Suprapubic skin (tissue), 4 donors: Measurements from ENCODE around the gene COX8A. TPM values are rescaled to one million over a fixed set of nuclear protein-coding genes. Genes with fewer than 3 reads are reported as not detected.

ENCODE experiments used
- DNase-seq, 2 donors: peaks; one replicate each; pipeline ENCODE4 v3.0.0-alpha.2; 2019; ENCODE audit warnings: low spot score in 2 of 2
- H3K27ac ChIP-seq: fragments of 200-600 bp; sonication (generic); one replicate; pipeline ENCODE4 v1.5.1; 2019
- H3K27me3 ChIP-seq: fragments of 200-600 bp; sonication (generic); one replicate; pipeline ENCODE4 v1.5.1; 2019
- H3K36me3 ChIP-seq: fragments of 200-600 bp; sonication (generic); one replicate; pipeline ENCODE4 v1.5.1; 2019
- H3K4me1 ChIP-seq: fragments of 200-600 bp; sonication (generic); one replicate; pipeline ENCODE4 v1.5.1; 2019
- H3K4me3 ChIP-seq: fragments of 200-600 bp; sonication (generic); one replicate; pipeline ENCODE4 v1.5.1; 2019; ENCODE audit warnings: mild to moderate bottlenecking
- H3K9me3 ChIP-seq: fragments of 200-600 bp; sonication (generic); one replicate; pipeline ENCODE4 v1.5.1; 2019
- CTCF ChIP-seq, 2 donors: fragments of 200-600 bp in 1 of 2; fragments of 450-650 bp in 1 of 2; sonication (generic) in 1 of 2; IDR thresholded peaks; one replicate each; pipeline ENCODE4 v1.5.1; 2016 to 2019; ENCODE audit warnings: antibody characterized with exemption in 2 of 2, mild to moderate bottlenecking in 1 of 2, moderate library complexity in 1 of 2
- EP300 ChIP-seq: sonication (generic); formaldehyde crosslinking; IDR thresholded peaks from one replicate; pipeline ENCODE4 v1.6.1; 2017; ENCODE audit warnings: antibody characterized with exemption
- POLR2A ChIP-seq, 2 donors: fragments of 450-650 bp; IDR thresholded peaks; one replicate each; pipeline ENCODE4 v1.6.1; 2017; ENCODE audit warnings: antibody characterized with exemption in 2 of 2, mild to moderate bottlenecking in 2 of 2, moderate library complexity in 2 of 2
- POLR2AphosphoS5 ChIP-seq, 3 donors: sonication (generic); formaldehyde crosslinking; IDR thresholded peaks; one replicate each; pipeline ENCODE4 v1.6.1; 2017; ENCODE audit warnings: antibody characterized with exemption in 3 of 3
- WGBS: methylation state at CpG from one replicate; pipeline ENCODE4 v1.1.5; 2018; 5-methylcytosine and 5-hydroxymethylcytosine counted together
- total RNA-seq, 4 donors: library from RNA; depleted of rRNA; stranded (reverse); fragments of >200 nt; gene quantifications; one replicate each; pipeline ENCODE4 v1.1.0, GENCODE V29; 2016

The COX8A gene
- total RNA-seq, 4 donors from 2014 or later, result 352 to 718 (median 708) TPM

DNA sequence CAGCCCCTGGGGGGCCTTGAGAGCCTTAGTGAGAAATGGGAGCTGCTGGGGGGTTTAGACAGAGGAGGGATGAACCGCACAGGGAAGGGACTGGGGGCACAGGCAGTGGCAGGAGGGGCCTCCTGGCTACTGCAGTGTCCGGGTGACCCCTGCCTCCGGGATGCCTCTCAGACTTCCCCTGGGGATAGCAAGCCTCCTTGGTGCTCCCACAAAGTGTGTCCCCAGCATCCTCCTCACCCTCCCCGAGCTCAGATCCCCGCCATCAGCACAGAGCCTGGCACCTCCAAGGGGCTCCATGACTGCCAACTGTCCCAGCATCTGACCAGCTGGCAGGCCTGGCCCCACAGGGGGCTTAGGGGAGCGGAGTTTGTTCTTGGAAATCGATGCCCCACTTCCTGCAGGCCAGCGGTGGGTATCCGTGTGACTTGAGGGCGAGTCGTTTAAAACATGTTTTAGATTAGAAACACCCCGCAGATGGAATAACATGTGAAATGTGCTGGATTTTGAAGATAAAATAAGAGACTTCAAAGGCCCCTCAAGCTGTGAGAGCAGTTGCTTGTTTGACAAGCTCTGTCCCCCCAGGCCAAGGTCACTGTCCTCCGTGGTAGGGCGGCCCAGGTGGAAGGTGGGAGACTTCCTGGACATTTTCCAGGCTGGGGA is 47.8 kb downstream of the COX8A start:
- Histone ChIP-seq H3K27ac (no peak overlapping the region), H3K9me3 (no peaks in the 10 kb centered on the region), H3K36me3 (no peaks in the 10 kb centered on the region), H3K27me3 (no peaks in the 10 kb centered on the region), H3K4me1 (peaks cover 20% of the 10 kb centered on the region), H3K4me3 (no peak overlapping the region)
- no peak for TF ChIP-seq CTCF (IDR thresholded peaks at IDR 0.05)
- no peak for TF ChIP-seq POLR2A (IDR thresholded peaks at IDR 0.05)
- TF ChIP-seq EP300, result no peak
- TF ChIP-seq POLR2AphosphoS5 (IDR thresholded peaks at IDR 0.05), result no peak
- WGBS, result 61% methylated on average over 12 of the region's 14 CpGs
- no peak for DNase-seq

- no peaks in the 10 kb centered on the region for H3K9me3 ChIP-seq
These were observed 49.6 kb downstream of the COX8A start for GRCh38 chr11:64023712-64024710.

DNA sequence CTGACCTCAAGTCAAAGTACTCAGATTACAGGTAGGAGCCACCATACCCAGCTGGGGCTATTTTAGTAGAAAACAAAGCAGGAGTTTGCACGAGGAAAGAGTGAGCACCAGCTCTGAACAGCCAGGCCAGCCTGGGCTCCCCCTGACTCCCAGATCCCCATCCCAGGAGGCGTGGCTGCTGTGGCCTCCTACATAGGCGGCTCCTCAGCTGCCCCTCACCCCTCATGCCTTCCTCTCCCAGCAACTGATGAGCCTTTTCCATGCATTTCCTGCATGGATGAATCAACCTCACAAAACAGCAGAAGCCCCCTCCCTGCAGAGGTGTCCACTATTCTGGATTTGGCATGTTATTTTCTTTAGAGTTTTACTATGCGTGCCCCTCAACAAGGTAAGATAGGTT is 50.8 kb downstream of the COX8A start:
- H3K9me3 ChIP-seq, result no peaks in the 10 kb centered on the region
- peaks cover 15% of the 10 kb centered on the region for H3K4me1 ChIP-seq
- H3K36me3 ChIP-seq, result no peaks in the 10 kb centered on the region
- no peak for DNase-seq
- no peak overlapping the region for H3K27ac ChIP-seq
- H3K27me3 ChIP-seq, result no peaks in the 10 kb centered on the region
- TF ChIP-seq POLR2AphosphoS5 (IDR thresholded peaks at IDR 0.05) (no peak), POLR2A (IDR thresholded peaks at IDR 0.05) (no peak), EP300 (no peak), CTCF (IDR thresholded peaks at IDR 0.05) (no peak)
- 88% methylated on average over 4 of the region's 4 CpGs for WGBS
- no peak overlapping the region for H3K4me3 ChIP-seq

More at GRCh38 chr11:64023712-64024710, 49.6 kb downstream of the COX8A start:
- H3K27ac ChIP-seq, result no peak overlapping the region
- 91% methylated on average over 19 of the region's 20 CpGs for WGBS
- H3K4me3 ChIP-seq, result no peak overlapping the region
- TF ChIP-seq POLR2A (IDR thresholded peaks at IDR 0.05), result no peak
- no peak for TF ChIP-seq CTCF (IDR thresholded peaks at IDR 0.05)
- no peak for TF ChIP-seq EP300
- no peak for TF ChIP-seq POLR2AphosphoS5 (IDR thresholded peaks at IDR 0.05)
- peaks cover 17% of the 10 kb centered on the region for H3K4me1 ChIP-seq
- H3K36me3 ChIP-seq, result no peaks in the 10 kb centered on the region
- DNase-seq, result no peak
- H3K27me3 ChIP-seq, result no peaks in the 10 kb centered on the region

Other genes with a start within 250 kb of the COX8A start
- 1 to 10 TPM; 3.3 to 5.0 (median 4.8) TPM for gene ZFTA, start 205.8 kb upstream of the COX8A start, total RNA-seq
- 1 to 10 TPM; 3.9 to 9.4 (median 6.3) TPM for gene SPINDOC, start 161.2 kb upstream of the COX8A start, total RNA-seq
- gene MARK2, start 135.5 kb upstream of the COX8A start, total RNA-seq, result 10 to 100 TPM; 66.3 to 78.7 (median 71.8) TPM
- under 1 TPM in 2 of 4 donors, not detected in 2; 0.21 to 0.34 TPM for gene RCOR2, start 57.5 kb upstream of the COX8A start, total RNA-seq
- 10 to 100 TPM in 1 of 4 donors, 1 to 10 TPM in 3; 5.4 to 19.2 (median 8.2) TPM for gene NAA40, start 35.6 kb upstream of the COX8A start, total RNA-seq
- gene OTUB1, start 11.8 kb downstream of the COX8A start, total RNA-seq, result 100 to 1,000 TPM in 1 of 4 donors, 10 to 100 TPM in 3; 78.4 to 117 (median 93.5) TPM
- not detected for gene FLRT1, start 61.3 kb downstream of the COX8A start, total RNA-seq
- gene MACROD1, start 191.5 kb downstream of the COX8A start, total RNA-seq, result 10 to 100 TPM; 29.2 to 64.6 (median 46.2) TPM
- 10 to 100 TPM; 47.1 to 93.9 (median 87.4) TPM for gene STIP1, start 211.6 kb downstream of the COX8A start, total RNA-seq
- gene FERMT3, start 232.1 kb downstream of the COX8A start, total RNA-seq, result 10 to 100 TPM in 2 of 4 donors, 1 to 10 TPM in 2; 4.7 to 22.2 (median 8.2) TPM